Right lobe of liver (tissue), 6 donors: ENCODE measurements around the gene COL6A5. TPM values are rescaled to one million over a fixed set of nuclear protein-coding genes. Genes with fewer than 3 reads are reported as not detected.

Experiments used
- ATAC-seq, 4 donors: fragments of 200-7000 bp; cut with Tn5 transposase; one replicate each; pipeline ENCODE4 v1.9.1; 2020; ENCODE audit warnings: mild to moderate bottlenecking in 4 of 4, moderate library complexity in 4 of 4
- DNase-seq, 3 donors: peaks; one replicate each; pipeline ENCODE4 v3.0.0-alpha.2; 2020
- H3K27ac ChIP-seq, 3 donors: fragments of 200-600 bp; one replicate each; pipeline ENCODE4 v1.8.0; 2022
- H3K27me3 ChIP-seq, 2 donors: fragments of 200-600 bp; one replicate each; pipeline ENCODE4 v1.8.0; 2022
- H3K36me3 ChIP-seq, 4 donors: fragments of 200-600 bp; sonication (generic) in 1 of 4; one replicate each; pipeline versions ENCODE4 v1.5.1 to v1.8.0; 2017 to 2022; ENCODE audit warnings: control low read depth in 1 of 4
- H3K4me1 ChIP-seq, 4 donors: fragments of 200-600 bp; sonication (generic) in 1 of 4; one replicate each; pipeline versions ENCODE4 v1.5.1 to v1.8.0; 2017 to 2022; ENCODE audit warnings: control low read depth in 1 of 4
- H3K4me3 ChIP-seq, 3 donors: fragments of 200-600 bp; one replicate each; pipeline ENCODE4 v1.8.0; 2022
- H3K9me3 ChIP-seq, 4 donors: fragments of 200-600 bp; sonication (generic) in 1 of 4; one replicate each; pipeline versions ENCODE4 v1.5.1 to v1.8.0; 2017 to 2022; ENCODE audit warnings: control low read depth in 1 of 4
- POLR2A ChIP-seq: fragments of 450-650 bp; IDR thresholded peaks from one replicate; pipeline ENCODE4 v1.6.1; 2017; ENCODE audit warnings: antibody characterized with exemption, mild to moderate bottlenecking
- WGBS: methylation state at CpG from one replicate; pipeline ENCODE4 v1.1.6; 2018; ENCODE audit warnings: low coverage, low lambda C conversion rate; ENCODE audit not compliant: insufficient coverage; ENCODE audit errors: missing lambda C conversion rate; 5-methylcytosine and 5-hydroxymethylcytosine counted together
- intact Hi-C, 2 donors: fragments of 100-400 bp; cut with DNase I; formaldehyde crosslinking; loops; one replicate each; pipeline versions ENCODE4 v1.11.2 to v1.14.1; 2022
- total RNA-seq, 6 experiments: library from RNA; depleted of rRNA in 2 of 6; stranded (reverse); fragments of >200 nt in 2 of 6; fragmentation: NEBNext Ultra II Directional in 3 of 6; extraction: Animal tissue kit (Norgen Biotek cat#: 25700) in 3 of 6; gene quantifications; one replicate each; pipeline versions ENCODE4 v1.1.0 to v1.2.4, GENCODE V29; 2016 to 2023
- TF ChIP-seq, protein P1 (sequence below), 4 donors: fragments of 200-600 bp in 3 of 4; fragments of 450-650 bp in 1 of 4; IDR thresholded peaks; one replicate each; pipeline versions ENCODE4 v1.5.1 to v1.8.0; 2016 to 2022; ENCODE audit warnings: antibody characterized with exemption in 4 of 4, mild to moderate bottlenecking in 2 of 4
- donor health status: DM: no; HTN: yes; CAD: no.
- donor health status: DM: no; HTN: no; CAD: no.
- donor health status: DM: no; HTN: no; CAD: no.
- donor health status: DM: no; HTN: yes; CAD: no.
- donor health status: DM: no; HTN: yes; CAD: no.

Gene COL6A5
- total RNA-seq, 6 experiments from 2014 or later = not detected

DNA sequence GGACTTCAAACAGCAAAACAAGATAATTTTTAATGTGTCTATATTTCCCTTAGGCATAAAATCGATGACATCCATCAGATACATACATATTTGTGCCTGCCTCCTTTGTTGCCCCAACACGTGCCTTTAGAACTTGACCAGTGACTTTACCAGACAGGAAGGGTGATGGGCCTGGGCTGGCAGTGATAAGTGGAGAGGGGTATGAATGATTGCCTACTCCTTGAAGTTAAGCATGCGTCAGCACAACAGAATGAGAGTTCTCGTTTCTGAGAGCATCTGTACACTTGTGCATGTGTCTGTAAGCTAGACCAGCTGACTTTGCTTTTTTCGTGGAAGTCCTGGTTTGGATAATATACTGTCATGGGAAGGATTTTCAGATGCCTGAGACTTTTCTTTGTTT is 116.6 kb downstream of the COL6A5 start:
- ATAC-seq (no peak), DNase-seq (no peak)
- Histone ChIP-seq H3K9me3 (no peaks in the 10 kb centered on the region), H3K4me3 (no peak overlapping the region), H3K4me1 (no peaks in the 10 kb centered on the region), H3K36me3 (no peaks in the 10 kb centered on the region), H3K27ac (no peak overlapping the region), H3K27me3 (peaks cover 0 to 3% of the 10 kb centered on the region in 2 donors)
- TF ChIP-seq, protein P1, sequence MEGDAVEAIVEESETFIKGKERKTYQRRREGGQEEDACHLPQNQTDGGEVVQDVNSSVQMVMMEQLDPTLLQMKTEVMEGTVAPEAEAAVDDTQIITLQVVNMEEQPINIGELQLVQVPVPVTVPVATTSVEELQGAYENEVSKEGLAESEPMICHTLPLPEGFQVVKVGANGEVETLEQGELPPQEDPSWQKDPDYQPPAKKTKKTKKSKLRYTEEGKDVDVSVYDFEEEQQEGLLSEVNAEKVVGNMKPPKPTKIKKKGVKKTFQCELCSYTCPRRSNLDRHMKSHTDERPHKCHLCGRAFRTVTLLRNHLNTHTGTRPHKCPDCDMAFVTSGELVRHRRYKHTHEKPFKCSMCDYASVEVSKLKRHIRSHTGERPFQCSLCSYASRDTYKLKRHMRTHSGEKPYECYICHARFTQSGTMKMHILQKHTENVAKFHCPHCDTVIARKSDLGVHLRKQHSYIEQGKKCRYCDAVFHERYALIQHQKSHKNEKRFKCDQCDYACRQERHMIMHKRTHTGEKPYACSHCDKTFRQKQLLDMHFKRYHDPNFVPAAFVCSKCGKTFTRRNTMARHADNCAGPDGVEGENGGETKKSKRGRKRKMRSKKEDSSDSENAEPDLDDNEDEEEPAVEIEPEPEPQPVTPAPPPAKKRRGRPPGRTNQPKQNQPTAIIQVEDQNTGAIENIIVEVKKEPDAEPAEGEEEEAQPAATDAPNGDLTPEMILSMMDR (IDR thresholded peaks at IDR 0.05) = no peak
- TF ChIP-seq POLR2A = no peak
- WGBS = 39% methylated on average over 5 of the region's 5 CpGs
- intact Hi-C loops = no loop called here

DNA sequence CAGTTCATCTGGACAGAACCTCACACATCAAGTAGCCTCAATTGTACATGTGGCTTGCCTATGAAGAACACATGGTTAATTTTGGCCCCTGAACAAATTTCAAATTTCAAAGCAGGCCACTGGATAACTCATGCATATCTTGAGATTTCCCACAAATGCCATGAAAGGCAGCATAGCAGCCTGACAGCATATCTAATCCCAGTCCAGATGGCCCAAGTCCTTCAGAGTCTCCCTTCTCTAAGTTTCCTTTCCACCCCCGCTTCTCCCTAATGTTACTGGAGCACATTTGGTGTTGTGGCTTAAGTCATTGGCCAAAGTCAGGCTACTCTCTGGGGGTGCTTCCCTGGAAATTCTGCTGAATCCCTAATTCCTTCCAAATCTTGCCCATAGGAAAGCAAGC is 117.7 kb downstream of the COL6A5 start:
- Histone ChIP-seq H3K4me3 (no peak overlapping the region), H3K4me1 (no peaks in the 10 kb centered on the region), H3K27ac (no peak overlapping the region), H3K27me3 (peaks cover 0 to 3% of the 10 kb centered on the region in 2 donors), H3K9me3 (no peaks in the 10 kb centered on the region), H3K36me3 (no peaks in the 10 kb centered on the region)
- TF ChIP-seq POLR2A = no peak
- TF ChIP-seq, protein P1 (IDR thresholded peaks at IDR 0.05) = no peak
- no peak for DNase-seq
- no peak for ATAC-seq
- intact Hi-C loops = no loop called here
- WGBS = 77% methylated on average over 1 of the region's 1 CpG

DNA sequence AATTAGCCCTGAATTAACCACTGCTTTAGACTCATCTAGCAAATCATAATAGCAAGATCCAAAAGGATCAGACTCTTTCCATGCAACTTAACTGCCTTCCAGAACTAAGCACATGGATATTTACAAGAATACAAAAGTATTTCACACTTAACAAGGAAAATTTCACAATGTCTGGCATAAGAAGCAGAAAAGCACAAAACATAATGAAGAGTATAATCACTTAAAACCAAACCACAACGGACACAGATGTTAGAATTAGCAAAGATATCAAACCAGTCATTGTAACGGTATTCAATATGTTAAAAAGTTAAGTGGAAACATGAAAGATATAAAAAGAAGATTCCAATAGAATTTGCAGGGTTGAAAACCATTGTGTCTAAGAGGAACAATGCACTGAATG is 120.0 kb downstream of the COL6A5 start:
- 34% methylated on average over 2 of the region's 2 CpGs for WGBS
- no peaks in the 10 kb centered on the region for H3K4me1 ChIP-seq
- no peaks in the 10 kb centered on the region for H3K36me3 ChIP-seq
- DNase-seq = no peak
- ATAC-seq = no peak
- no peak overlapping the region for H3K27ac ChIP-seq
- H3K27me3 ChIP-seq = no peaks in the 10 kb centered on the region
- H3K9me3 ChIP-seq = no peaks in the 10 kb centered on the region
- intact Hi-C loops = no loop called here
- no peak overlapping the region for H3K4me3 ChIP-seq
- no peak for TF ChIP-seq POLR2A
- TF ChIP-seq, protein P1 (IDR thresholded peaks at IDR 0.05) = no peak

DNA sequence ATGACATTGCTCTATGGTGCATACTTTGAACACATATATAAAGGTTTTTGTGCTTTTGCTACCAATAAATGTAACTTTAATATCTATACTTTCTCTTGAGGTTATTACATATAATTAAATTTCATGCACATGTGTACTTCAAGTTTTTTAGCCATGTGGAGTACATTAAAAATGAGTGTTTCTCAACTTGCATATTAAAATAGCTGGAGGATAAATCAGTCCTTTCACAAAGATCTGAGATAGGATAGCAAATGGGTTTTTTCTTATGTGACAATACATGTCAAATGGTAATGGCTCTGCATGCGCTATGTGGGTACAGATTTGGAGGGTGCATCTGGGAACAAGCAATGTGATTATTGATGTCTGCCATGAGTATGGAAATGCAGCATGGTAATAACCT is 122.8 kb downstream of the COL6A5 start:
- no peaks in the 10 kb centered on the region for H3K9me3 ChIP-seq
- no peaks in the 10 kb centered on the region for H3K27me3 ChIP-seq
- intact Hi-C loops = no loop called here
- no peaks in the 10 kb centered on the region for H3K36me3 ChIP-seq
- no peak overlapping the region for H3K4me3 ChIP-seq
- WGBS = 82% methylated on average over 1 of the region's 1 CpG
- H3K4me1 ChIP-seq = no peaks in the 10 kb centered on the region
- H3K27ac ChIP-seq = no peak overlapping the region
- TF ChIP-seq POLR2A = no peak
- TF ChIP-seq, protein P1 (IDR thresholded peaks at IDR 0.05) = no peak
- DNase-seq = no peak
- no peak for ATAC-seq

DNA sequence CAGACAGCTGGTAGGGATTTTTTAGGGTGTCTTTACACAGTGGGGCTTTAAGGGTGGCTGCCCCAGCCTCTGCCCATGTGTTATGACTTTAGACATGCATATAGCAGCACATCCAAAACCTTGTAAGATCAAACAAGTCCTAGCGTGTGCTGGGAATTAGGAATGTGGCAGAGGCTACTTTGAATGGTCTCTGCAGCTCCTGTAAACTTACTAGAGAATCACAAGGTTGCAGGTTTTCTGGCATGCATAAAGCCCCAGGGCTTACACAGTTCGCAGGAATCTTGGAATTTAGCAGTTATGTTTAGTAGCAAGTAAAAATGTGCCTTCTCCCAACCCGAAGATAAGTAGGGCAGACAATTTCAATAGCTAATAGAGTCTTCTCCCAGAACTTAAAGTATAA is 124.7 kb downstream of the COL6A5 start:
- intact Hi-C loops = no loop called here
- Histone ChIP-seq H3K36me3 (no peaks in the 10 kb centered on the region), H3K27me3 (no peaks in the 10 kb centered on the region), H3K4me3 (no peak overlapping the region), H3K4me1 (no peaks in the 10 kb centered on the region), H3K9me3 (no peaks in the 10 kb centered on the region), H3K27ac (no peak overlapping the region)
- TF ChIP-seq, protein P1 (IDR thresholded peaks at IDR 0.05) = no peak
- no peak for TF ChIP-seq POLR2A
- WGBS = 30% methylated on average over 3 of the region's 3 CpGs
- DNase-seq (no peak), ATAC-seq (no peak)
